Measurements from ENCODE around the gene CLCN3. TPM values are rescaled to one million over a fixed set of nuclear protein-coding genes. Genes with fewer than 3 reads are reported as not detected.

The CLCN3 gene
- total and polyA plus RNA-seq, 2 of the 13 experiments (the other 11 are each of a cell fraction or from before 2014, with no cell fraction given): 13.6 to 23.7 TPM

- TF ChIP-seq ZNF512 (CRISPR knock-in tag; IDR thresholded peaks at IDR 0.05): no peak
- no peak for TF ChIP-seq MAFG (CRISPR knock-in tag; IDR thresholded peaks at IDR 0.05)
- no peak for TF ChIP-seq IKZF1 (IDR thresholded peaks at IDR 0.05)
- TF ChIP-seq ZNF275 (CRISPR knock-in tag; IDR thresholded peaks at IDR 0.05; ENCODE audit: borderline replicate concordance): no peak
- no peak for TF ChIP-seq ZNF383 (CRISPR knock-in tag; IDR thresholded peaks at IDR 0.05; ENCODE audit: borderline replicate concordance)
- no peak for TF ChIP-seq ZNF629 (CRISPR knock-in tag; conservative IDR thresholded peaks at IDR 0.05)
- no peak for TF ChIP-seq ZNF777 (CRISPR knock-in tag; IDR thresholded peaks at IDR 0.05)
- no peak for TF ChIP-seq ZNF562 (CRISPR knock-in tag; IDR thresholded peaks at IDR 0.05; ENCODE audit: borderline replicate concordance)
- TF ChIP-seq DBP (CRISPR knock-in tag; IDR thresholded peaks at IDR 0.05; ENCODE audit: not compliant biosample characterization): no peak
- no peak for TF ChIP-seq MYPOP (CRISPR knock-in tag; IDR thresholded peaks at IDR 0.05)
- no peak for TF ChIP-seq ISL2 (CRISPR knock-in tag; IDR thresholded peaks at IDR 0.05)
- no peak for TF ChIP-seq ZNF160 (CRISPR knock-in tag; IDR thresholded peaks at IDR 0.05)
- TF ChIP-seq SNAPC5 (CRISPR knock-in tag; IDR thresholded peaks at IDR 0.05; ENCODE audit: borderline replicate concordance): no peak
Observed at GRCh38 chr4:169627307-169627706, 6.9 kb downstream of the CLCN3 start (continued).

Data from HepG2 (cell line).